ENCODE data around the gene ARPC1B. TPM values are rescaled to one million over a fixed set of nuclear protein-coding genes. Genes with fewer than 3 reads are reported as not detected.

ARPC1B gene
- total and polyA plus RNA-seq, 2 experiments from 2014 or later: 101 to 132 TPM

GRCh38 chr7:99406557-99406956, 32.0 kb downstream of the ARPC1B start:
- H3K4me3 ChIP-seq: peak overlapping the region; percentile 88; the same call in 1 of the 2 replicates

More at GRCh38 chr7:99406557-99406956, 32.0 kb downstream of the ARPC1B start:
- no peak overlapping the region for H2AFZ ChIP-seq
- 0 out of 2 replicates have a peak overlapping the region, but pooled peaks have one; percentile 88 for H3K27ac ChIP-seq (ENCODE audit: low read depth)
- no peak overlapping the region; the same call in 1 of the 2 replicates for H3K27ac Mint-ChIP-seq
- H3K36me3 Mint-ChIP-seq (ENCODE audit: low read depth): peaks cover 62% of the 10 kb centered on the region
- peak overlapping the region; percentile 95 for H3K4me3 Mint-ChIP-seq
- no peaks in the 10 kb centered on the region for H3K9me2 ChIP-seq (ENCODE audit: insufficient read depth)
- H3K9me3 Mint-ChIP-seq: no peaks in the 10 kb centered on the region
- peaks cover 21% of the 10 kb centered on the region for H3K4me1 ChIP-seq (ENCODE audit: insufficient read depth)
- TF ChIP-seq EZH2phosphoT487 (IDR thresholded peaks at IDR 0.05; ENCODE audit: unreplicated experiment) (no peak), POLR2AphosphoS5 (IDR thresholded peaks at IDR 0.05; ENCODE audit: low read depth) (no peak), NANOG (IDR thresholded peaks at IDR 0.05; ENCODE audit: borderline replicate concordance) (no peak), EZH2 (IDR thresholded peaks at IDR 0.05; ENCODE audit: low read depth, unreplicated experiment) (no peak), ZNF114 (CRISPR knock-in tag; IDR thresholded peaks at IDR 0.05) (no peak), ZNF331 (CRISPR knock-in tag; IDR thresholded peaks at IDR 0.05; ENCODE audit: low read depth) (no peak), JUNB (IDR thresholded peaks at IDR 0.05; ENCODE audit: unreplicated experiment) (no peak)
- TF ChIP-seq, protein P1, sequence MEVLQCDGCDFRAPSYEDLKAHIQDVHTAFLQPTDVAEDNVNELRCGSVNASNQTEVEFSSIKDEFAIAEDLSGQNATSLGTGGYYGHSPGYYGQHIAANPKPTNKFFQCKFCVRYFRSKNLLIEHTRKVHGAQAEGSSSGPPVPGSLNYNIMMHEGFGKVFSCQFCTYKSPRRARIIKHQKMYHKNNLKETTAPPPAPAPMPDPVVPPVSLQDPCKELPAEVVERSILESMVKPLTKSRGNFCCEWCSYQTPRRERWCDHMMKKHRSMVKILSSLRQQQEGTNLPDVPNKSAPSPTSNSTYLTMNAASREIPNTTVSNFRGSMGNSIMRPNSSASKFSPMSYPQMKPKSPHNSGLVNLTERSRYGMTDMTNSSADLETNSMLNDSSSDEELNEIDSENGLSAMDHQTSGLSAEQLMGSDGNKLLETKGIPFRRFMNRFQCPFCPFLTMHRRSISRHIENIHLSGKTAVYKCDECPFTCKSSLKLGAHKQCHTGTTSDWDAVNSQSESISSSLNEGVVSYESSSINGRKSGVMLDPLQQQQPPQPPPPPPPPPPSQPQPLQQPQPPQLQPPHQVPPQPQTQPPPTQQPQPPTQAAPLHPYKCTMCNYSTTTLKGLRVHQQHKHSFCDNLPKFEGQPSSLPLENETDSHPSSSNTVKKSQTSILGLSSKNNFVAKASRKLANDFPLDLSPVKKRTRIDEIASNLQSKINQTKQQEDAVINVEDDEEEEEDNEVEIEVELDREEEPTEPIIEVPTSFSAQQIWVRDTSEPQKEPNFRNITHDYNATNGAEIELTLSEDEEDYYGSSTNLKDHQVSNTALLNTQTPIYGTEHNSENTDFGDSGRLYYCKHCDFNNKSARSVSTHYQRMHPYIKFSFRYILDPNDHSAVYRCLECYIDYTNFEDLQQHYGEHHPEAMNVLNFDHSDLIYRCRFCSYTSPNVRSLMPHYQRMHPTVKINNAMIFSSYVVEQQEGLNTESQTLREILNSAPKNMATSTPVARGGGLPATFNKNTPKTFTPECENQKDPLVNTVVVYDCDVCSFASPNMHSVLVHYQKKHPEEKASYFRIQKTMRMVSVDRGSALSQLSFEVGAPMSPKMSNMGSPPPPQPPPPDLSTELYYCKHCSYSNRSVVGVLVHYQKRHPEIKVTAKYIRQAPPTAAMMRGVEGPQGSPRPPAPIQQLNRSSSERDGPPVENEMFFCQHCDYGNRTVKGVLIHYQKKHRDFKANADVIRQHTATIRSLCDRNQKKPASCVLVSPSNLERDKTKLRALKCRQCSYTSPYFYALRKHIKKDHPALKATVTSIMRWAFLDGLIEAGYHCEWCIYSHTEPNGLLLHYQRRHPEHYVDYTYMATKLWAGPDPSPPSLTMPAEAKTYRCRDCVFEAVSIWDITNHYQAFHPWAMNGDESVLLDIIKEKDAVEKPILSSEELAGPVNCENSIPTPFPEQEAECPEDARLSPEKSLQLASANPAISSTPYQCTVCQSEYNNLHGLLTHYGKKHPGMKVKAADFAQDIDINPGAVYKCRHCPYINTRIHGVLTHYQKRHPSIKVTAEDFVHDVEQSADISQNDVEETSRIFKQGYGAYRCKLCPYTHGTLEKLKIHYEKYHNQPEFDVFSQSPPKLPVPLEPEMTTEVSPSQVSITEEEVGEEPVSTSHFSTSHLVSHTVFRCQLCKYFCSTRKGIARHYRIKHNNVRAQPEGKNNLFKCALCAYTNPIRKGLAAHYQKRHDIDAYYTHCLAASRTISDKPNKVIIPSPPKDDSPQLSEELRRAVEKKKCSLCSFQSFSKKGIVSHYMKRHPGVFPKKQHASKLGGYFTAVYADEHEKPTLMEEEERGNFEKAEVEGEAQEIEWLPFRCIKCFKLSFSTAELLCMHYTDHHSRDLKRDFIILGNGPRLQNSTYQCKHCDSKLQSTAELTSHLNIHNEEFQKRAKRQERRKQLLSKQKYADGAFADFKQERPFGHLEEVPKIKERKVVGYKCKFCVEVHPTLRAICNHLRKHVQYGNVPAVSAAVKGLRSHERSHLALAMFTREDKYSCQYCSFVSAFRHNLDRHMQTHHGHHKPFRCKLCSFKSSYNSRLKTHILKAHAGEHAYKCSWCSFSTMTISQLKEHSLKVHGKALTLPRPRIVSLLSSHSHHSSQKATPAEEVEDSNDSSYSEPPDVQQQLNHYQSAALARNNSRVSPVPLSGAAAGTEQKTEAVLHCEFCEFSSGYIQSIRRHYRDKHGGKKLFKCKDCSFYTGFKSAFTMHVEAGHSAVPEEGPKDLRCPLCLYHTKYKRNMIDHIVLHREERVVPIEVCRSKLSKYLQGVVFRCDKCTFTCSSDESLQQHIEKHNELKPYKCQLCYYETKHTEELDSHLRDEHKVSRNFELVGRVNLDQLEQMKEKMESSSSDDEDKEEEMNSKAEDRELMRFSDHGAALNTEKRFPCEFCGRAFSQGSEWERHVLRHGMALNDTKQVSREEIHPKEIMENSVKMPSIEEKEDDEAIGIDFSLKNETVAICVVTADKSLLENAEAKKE (CRISPR knock-in tag; IDR thresholded peaks at IDR 0.05): no peak
- TF ChIP-seq, protein P2, sequence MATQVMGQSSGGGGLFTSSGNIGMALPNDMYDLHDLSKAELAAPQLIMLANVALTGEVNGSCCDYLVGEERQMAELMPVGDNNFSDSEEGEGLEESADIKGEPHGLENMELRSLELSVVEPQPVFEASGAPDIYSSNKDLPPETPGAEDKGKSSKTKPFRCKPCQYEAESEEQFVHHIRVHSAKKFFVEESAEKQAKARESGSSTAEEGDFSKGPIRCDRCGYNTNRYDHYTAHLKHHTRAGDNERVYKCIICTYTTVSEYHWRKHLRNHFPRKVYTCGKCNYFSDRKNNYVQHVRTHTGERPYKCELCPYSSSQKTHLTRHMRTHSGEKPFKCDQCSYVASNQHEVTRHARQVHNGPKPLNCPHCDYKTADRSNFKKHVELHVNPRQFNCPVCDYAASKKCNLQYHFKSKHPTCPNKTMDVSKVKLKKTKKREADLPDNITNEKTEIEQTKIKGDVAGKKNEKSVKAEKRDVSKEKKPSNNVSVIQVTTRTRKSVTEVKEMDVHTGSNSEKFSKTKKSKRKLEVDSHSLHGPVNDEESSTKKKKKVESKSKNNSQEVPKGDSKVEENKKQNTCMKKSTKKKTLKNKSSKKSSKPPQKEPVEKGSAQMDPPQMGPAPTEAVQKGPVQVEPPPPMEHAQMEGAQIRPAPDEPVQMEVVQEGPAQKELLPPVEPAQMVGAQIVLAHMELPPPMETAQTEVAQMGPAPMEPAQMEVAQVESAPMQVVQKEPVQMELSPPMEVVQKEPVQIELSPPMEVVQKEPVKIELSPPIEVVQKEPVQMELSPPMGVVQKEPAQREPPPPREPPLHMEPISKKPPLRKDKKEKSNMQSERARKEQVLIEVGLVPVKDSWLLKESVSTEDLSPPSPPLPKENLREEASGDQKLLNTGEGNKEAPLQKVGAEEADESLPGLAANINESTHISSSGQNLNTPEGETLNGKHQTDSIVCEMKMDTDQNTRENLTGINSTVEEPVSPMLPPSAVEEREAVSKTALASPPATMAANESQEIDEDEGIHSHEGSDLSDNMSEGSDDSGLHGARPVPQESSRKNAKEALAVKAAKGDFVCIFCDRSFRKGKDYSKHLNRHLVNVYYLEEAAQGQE (IDR thresholded peaks at IDR 0.05; ENCODE audit: unreplicated experiment): no peak
- no peaks in the 10 kb centered on the region for H3K27me3 ChIP-seq (ENCODE audit: insufficient read depth)
- peaks cover 78% of the 10 kb centered on the region for H3K79me2 ChIP-seq (replicated peaks; ENCODE audit: insufficient read depth)
- H3K27me3 Mint-ChIP-seq (ENCODE audit: insufficient read depth, low read depth, poor library complexity): peaks cover 6% of the 10 kb centered on the region
- ATAC-seq (no peak), DNase-seq (ENCODE audit: low spot score) (no peak)
- H3K36me3 ChIP-seq (ENCODE audit: insufficient read depth): peaks cover 27% of the 10 kb centered on the region
- H3F3A ChIP-seq (replicated peaks; ENCODE audit: low read depth): peaks cover 27% of the 10 kb centered on the region
- peak overlapping the region; percentile 90 for H3K4me2 ChIP-seq
- peaks cover 45% of the 10 kb centered on the region for H4K20me1 ChIP-seq (replicated peaks; ENCODE audit: insufficient read depth)
- peaks cover 21% of the 10 kb centered on the region for H3K4me1 Mint-ChIP-seq

All from GM23338 (cell line).